ENCODE measurements around the gene IGF2.

Gene IGF2

DNA sequence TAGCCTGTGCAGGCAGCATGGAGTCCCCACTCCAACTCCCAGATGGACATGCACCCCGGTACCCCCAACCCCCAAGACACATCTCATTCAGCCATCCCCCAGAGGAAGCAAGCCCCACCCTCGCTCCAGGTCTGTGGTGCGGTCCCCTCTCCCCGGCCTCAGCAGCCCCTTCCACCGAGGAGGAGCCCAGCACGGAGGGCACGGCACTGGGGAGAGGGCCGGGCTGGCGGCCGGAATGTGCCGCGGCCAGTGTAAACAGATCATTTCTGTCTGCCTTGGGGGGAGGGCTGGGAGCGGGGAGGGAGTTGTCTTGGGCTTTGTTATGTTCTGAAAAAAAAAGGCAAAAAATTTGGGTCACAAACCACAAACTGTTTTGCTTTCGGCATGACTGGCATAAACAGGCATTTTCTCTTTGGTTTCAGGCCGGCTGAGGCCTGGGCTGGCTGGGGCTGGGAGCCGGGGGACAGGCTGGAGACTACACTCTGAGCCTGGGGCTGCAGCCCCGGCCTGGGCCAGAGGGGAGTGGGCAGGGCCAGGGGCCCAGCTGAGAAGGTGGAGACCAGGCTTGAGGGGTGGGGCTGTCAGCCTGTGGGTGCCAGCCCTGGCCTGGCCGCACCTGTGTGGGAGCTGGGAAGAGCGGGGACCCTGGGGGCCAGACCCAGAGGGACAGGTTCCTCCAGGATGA is 16.8 kb downstream of the IGF2 start:
- no peak for DNase-seq

DNA sequence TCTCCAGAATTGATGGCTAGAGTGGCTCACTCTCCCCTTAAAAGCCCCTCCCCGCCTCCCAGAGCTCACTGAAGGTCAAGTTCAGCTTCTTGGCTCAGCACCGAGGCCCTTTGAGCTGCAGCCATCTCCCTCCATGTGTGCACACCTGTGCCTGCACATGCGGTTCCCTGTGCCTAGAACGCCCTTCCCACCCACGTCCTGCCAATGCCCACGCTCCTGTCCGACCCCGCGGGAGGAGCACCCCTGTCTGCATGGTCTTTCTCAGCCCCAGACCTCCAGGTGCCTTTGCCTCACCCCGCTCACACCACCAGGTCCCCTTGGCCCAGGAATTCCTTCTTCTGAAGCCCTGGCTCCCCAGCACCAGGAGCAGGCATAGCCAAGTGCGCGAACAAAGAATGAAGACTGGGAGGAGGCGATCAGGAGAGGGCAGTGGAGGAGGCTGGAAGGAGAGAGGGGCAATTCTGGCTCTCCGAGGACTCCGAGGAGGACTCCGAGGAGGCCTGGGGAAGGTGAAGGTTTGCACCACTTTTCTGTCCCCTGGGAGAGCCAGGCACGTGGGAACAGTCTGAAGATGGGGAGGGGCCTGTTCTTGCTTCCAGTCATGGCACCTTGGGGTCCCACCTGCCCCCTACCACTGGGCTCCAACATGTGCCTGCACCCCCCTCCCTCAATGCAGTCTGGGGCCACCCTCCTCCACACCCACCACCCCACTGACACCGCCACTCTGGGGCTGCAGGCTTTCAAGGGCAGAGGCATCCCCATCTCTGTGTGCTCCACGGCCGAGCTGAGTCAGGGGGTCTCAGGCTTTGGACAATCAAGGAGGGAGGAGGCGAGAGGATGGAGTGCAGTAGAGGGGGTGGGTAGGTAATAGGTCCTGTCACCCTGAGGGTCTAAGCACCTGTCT is 17.7 kb downstream of the IGF2 start:
- no peak for DNase-seq

DNA sequence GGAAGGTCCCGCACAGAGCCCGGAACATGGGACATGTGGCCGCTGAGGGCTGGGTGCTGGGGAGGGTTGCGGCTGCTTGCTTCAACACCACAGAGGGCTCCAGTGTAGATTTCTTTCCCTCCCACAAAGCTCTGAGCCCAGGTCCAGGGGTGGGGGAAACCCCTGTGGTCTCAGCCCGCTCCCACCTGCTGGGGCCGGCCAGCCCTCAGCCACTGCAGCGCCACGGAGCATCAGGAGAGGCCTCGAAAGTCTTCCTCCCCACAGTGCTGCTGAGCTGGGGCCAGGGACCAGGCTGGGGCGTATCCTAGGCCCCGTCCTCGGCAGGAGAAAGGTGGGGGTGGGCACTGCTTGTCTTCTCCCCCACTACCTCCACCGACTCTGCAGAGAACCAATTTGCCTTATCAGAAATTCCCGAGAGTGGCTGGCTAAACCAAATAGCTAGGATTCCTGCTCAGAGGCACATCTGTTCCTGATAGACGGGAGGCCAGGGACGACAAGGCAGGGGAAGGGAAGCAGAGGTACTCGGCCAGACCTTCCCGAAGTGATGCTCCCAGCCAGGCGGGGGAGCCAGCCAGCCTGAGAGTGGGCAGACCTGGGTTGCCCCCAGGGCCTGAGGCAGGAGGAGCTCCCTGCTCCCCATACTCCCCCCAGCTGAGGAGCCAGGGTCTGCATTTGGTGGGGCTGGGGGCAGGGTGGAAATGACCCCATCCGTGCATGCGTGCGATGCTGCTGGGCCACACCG is 18.7 kb downstream of the IGF2 start:
- no peak for DNase-seq

DNA sequence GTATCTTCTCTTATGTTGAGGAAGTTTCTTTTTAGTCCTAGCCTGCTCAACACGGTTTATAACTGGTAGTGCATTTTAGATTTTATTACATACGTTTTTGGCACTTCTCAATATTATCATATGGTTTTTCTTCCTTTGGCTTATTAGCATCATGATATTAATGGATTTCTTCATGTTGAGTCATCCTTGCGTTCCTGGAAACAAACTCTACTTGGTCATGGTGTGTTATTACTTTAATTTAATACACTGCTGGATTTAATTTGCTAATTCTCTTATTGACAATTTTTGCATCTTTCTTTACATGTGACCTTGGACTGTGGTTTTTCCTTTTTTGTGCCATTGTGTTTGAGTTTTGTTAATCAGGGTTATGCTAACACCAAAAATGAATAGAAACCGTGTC is 20.5 kb downstream of the IGF2 start:
- DNase-seq, result no peak

DNA sequence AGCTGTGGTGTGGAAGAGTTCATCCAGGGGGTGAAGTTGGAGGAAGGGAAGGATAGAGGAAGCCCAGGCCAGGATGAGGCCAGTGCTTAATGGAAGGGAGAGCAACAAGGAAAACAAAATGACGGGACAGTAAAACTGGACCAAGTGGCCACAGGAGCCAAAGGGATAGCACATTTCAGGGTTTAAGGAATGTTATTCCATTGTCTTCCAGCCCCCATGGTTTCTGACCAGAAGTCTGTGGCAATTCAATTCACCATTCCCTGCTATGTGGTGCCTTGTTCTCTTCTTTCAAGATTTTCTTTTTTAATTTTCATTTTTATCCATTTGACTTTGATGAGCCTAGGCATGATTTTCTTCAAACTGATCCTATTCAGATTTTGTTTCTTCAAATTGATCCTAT is 22.5 kb downstream of the IGF2 start:
- no peak for DNase-seq

DNA sequence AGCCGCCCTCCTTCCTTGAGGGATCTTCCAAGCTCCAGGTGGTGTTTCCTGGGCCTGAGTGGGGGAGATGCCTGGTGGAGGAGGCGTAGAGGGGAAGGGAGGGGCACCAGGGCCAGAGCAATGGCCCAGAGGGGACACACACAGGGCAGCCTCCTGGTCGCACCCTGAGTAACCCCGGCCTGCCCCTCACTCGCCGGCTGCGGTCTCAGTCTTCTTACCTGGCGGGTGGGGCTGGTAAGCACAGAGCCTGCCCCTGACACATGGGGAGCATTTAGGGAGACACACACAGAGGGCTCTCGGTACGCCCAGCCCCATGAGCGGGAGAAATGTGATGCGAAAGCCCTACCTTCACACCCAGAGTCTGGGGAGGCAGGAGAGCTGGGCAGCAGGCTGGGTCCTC is 23.9 kb downstream of the IGF2 start:
- no peak for DNase-seq

DNA sequence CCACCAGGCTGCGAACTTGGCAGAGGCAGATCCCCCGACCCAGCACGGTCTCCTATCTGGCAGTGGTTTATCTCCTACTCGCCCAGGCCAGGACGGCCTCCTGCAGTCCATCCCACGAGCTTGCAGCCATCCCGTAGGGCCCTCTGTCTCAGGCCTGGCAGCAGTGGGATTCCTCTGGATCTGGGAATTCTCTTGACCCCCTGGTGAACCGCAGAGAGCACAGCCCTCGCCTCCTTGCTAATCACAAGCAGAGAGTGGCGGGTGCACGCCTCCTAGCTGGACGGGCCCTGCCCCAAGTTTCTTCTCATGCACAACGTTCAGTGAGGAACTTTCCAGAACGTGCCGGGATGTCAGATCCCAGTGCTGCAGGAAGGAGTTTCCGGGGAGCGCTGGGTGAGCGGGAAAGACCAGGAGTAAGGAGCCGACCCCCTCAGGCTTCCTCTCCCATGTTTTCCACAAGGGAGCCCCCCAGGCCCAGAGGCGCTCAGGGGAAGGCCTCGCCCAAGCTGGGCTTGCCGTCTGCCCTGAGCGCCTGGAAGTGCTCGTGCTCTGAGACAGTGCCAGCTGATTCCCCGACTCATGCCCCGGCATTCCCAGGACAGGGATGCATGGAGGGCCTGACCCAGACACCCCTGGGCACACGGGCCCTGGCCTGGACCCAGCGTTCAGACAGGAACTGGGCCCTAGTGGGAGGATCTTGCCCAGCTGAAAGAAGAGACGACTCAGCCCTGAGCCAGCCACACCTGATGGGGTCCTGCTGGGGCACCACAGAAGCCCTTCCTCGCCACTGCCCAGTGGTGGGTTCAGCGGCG is 24.6 kb downstream of the IGF2 start:
- DNase-seq, result no peak

DNA sequence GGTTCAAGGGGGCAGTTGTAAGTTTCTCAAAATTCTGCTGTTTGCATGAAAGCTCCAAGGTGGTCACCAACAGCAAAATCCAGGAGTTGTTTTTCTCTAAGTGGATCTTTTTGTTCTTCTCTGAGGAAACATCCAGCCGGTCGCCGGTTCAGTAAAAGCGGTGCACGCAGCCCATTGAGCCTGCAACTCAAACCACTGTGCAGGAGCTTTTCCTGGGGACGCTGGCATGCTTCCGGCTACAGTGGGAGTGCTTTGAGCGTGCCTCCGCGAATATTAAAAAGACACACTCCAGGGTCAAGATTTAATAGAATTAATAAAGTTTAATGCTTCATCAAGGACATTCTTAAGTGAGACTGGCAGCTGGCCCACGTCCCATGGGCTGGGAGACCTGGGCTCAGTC is 25.4 kb downstream of the IGF2 start:
- no peak for DNase-seq

DNA sequence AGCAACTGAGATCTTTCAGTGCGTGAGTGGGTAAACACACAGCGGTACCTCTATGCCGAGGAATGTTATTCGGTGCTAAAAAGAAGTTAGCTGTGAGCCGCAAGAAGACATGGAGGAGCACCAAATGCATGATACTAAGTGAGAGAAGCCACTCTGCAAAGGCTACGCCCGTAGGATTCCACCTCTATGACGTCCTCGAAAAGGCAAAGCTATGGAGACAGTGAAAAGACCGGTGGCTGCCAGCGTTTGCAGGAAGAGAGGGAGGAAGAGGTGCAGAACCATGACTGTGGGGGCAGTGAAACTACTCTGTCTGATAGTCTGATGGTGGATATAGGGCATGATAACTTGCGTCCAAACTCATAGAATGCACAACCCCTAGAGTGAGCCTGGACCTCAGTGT is 28.7 kb downstream of the IGF2 start:
- DNase-seq, result no peak

DNA sequence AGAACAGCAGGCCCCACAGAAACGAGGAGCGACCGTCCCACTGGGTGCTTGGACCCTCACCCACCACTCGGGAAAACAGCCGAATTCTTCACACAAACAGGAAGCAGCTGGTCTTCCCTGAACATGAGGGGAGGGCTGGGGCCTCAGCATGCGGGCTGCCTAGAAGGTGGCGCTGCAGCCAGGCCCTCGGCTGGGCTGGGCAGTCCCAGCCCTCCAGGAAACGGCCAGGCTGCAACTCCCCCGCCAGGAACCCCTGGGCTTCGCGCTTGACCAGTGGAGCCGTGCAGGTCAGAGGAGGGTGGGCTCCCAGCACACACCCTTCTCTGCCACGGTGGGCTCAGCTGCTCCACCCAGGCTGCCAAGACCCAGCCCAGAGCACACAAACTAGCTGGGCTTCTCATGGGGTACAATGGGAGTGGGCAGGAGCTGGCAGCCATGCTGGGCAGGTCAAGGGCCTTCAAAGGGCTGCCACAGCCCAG is 29.6 kb downstream of the IGF2 start:
- no peak for DNase-seq

DNA sequence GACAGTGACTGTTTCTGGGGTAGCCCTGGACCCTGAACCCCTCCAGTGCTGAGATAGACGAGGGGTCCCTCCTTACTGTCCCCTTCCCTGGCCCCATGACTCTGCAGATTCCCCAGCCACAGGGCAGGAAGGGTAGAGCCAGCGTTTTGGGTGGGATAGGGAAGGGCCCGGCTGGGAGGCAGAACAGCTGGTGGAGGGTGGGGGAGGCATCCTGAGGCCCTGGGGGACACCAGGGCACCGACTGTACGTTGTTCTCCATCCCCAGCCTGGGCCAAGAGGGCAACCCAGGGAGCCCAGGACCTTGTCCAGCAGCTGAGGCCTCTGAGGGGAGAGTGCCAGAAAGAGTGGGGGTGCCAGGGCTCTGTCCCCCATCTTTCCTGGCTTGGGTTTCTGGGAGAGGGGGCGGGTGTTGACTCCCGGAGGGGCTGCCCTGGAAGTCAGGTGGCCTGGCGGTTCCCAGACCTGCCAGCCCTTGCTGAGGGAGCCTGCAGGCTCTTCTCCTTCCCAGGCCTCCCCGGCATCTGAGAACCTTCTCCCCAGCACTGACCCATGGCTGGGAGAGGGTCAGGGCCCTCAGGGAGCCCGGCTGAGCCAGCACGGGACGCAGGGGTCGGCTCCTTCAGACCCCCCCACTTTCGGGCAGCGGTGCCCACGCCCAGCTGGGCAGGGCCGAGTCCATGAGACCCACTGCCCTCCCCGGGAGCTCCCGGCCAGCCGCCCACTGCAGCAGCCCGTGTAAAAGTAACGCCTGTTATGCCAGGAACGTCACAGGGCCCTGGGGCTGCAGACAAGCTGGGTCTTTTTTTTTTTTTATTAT is 30.3 kb downstream of the IGF2 start:
- no peak for DNase-seq

DNA sequence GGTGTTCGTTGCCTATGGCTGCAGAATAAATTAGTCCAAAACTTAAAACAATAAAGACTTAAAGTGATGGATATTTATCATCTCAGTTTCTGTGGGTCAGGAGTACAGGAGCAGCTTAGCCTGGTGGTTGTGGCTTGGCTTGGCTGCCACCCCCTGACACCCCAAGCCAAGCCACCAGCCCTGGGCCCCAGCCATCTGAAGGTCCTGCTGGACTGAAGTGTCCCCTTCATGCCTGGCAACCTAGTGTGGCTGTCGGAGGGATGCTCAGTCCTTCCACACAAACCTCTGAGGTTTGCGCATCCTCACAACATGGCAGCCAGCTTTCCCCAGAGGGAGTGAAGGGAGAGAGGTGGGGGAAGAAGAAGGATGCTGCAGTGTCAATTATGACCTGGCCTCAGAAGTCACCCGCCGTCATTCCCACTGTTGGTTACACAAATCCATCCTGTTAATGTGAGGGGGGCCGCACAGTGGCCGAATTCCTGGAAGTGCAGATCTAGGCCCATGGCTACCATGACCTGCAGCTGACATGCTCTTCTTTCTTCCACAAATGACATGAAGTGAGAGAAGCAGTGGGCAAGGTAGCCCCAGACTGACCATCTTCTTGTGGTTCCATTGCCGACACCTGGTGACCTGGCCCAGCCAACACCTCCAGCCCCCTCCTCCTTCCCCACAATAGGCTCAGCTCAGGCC is 31.1 kb downstream of the IGF2 start:
- DNase-seq, result no peak

DNA sequence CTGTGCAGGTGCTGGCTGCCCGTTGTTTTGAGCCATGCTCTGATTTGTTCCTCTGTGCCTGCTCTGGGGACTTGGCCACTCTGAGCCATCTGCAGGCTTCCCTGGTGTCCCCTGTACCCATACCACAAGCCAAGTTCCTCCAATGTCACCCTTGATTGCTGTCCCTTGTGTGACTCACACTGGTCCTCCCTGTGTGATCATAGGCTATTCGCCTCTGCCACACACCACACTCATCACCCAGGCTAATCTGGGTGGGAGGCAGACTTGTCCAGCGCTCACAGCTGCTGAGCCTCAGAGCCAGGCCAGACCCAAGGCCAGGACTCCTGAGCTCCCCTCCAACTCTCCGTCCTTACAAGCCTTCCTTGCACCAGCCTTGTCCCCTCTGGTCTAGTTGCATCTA is 31.7 kb downstream of the IGF2 start:
- no peak for DNase-seq

DNA sequence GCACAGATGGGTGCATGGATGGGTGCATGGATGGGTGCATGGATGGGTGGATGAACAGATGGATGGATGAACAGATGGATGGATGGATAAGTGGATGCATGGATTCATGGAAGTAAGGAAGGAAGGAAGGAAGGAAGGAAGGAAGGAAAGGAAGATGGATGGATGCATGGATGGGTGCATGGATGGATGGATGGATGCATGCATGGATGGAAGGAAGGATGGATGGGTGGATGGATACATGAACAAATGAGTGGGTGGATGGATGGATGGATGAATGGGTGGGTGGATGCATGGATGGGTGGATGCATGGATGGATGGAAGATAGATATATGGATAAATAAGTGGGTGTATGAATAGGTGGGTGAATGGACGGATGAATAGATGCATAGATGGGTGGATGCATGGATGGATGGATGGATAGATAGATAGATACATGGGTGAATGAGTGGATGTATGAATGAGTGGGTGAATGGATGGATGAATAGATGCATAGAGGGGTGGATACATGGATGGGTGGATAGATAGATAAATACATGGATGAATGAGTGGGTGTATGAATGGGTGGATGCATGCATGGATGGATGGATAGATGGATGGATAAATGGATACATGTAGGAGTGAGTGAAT is 32.5 kb downstream of the IGF2 start:
- no peak for DNase-seq

DNA sequence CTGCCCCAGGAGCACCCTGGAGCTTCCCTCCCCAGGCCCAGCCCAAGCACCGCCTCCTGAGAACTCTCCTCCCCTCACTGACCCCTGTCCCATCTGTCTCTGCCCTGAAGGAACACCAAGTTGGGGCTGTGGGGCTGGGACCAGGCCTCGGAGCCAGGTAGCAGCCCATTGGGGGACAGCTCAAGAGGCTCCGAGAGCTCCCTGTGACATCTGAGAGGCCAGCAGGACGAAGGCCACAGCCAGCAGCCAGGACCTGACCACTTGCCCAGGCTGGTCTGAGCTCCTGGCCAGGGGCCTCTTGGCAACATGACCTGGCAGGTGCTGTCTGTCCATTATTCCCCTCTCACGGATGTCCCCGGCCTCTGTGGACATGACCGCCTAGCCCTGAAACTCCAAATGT is 33.7 kb downstream of the IGF2 start:
- DNase-seq, result no peak

DNA sequence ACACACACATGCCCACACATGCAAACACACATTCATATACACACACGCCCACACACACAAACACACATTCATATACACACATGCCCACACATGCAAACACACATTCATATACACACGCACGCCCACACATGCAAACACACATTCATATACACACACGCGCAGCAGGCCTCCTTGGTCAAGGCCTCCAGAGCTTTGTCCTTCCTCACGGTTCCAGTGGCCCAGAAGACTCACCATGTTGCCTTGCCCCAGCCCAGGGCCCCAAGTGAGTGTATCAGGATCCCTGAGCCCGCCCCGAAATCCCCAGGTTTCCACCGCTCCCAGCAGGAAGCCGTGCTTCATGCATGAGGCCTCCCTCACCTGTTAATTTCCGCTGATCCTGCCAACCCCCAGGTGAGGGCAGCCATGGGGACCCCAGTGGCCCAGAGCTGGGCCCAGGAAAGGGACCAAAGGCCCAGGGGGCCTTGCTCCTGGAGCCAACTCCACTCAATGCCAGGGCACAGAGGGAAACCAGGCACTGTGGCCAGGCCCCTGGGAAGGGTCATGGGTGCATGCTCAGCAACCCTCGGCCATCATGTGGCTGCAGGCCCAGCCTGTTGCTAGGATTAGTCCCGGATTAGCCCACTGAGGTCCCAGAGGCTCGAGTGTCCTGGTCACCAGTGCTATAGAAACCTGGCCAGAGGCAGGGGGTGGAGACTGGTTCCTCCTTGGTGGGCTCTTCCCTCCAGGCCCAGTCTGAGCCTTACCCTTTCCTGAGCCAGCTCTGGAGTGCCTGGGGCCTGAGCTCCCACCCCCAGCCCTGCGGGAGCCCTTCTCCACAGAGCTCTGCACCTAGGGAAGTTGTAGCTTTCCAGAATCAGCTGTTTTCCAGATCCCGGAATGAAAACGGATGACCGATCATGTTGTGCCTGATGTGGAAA is 34.4 kb downstream of the IGF2 start:
- DNase-seq, result no peak

DNA sequence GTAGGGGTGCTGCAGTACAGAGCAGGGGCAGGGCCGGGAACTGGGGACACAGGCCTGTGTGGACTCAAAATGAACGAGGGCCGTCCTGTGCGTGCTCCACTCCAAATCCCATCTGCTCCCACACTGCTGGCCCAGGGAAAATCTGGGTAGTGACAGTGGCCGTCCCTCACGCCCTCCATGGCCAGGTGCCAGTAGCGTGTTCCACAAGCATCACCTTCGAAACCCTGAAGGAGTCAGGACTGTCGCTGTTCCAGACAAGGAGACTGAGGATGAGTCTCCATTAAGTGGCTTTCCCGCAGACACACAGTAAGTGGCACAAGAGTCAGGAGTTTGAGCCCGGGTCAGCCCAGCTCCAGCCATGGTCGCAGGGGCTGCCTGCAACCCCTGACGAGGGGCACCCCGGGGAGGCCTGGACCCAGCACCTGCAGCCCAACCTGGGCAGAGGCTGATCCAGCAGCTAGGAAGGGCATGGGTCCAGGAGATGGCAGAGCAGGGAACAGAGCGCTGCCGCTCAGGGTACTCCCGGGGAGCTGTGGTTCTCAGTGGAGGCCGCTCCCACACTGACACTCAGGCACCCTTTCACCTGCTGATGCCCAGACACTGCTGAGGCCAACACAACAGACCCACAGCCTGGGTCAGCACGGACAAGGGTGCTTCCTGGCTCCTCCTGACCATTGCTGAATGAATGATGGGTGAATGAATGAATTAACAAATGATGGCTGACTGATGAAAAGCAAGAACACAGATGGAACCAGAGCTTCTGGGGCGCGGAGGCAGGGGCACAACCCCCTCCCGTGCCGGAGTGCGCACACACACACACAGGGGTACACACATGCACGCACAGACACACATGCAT is 35.3 kb downstream of the IGF2 start:
- no peak for DNase-seq

DNA sequence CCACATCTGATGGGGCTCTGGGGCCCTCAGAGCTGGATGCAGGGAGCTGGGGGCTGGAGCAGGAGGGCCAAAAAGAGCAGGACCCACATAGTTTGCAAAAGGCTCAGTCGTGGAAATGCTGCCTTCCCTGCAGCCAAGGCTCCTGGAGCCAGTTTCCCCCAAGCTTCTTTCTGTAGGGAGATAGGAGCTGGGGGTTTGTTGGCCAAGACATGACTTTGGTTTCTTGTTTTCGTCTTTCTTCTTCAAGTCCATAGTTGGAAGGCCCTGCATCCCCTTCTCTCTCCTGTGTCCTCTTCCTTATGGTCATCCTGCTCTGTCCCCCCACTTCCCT is 36.3 kb downstream of the IGF2 start:
- no peak for DNase-seq
